Vagina (tissue), 2 donors: ENCODE measurements around the gene CES5A. TPM values are rescaled to one million over a fixed set of nuclear protein-coding genes. Genes with fewer than 3 reads are reported as not detected.

Source experiments
- DNase-seq, 2 donors: peaks; one replicate each; pipeline ENCODE4 v3.0.0-alpha.2; 2017; ENCODE audit errors: extremely low spot score in 2 of 2
- H3K27ac ChIP-seq: fragments of 200-600 bp; sonication (generic); one replicate; pipeline ENCODE4 v1.5.1; 2019
- H3K27me3 ChIP-seq: fragments of 200-600 bp; sonication (generic); one replicate; pipeline ENCODE4 v1.5.1; 2019
- H3K36me3 ChIP-seq, 2 donors: fragments of 200-600 bp; sonication (generic); one replicate each; pipeline ENCODE4 v1.5.1; 2017 to 2019
- H3K4me1 ChIP-seq: fragments of 200-600 bp; sonication (generic); one replicate; pipeline ENCODE4 v1.5.1; 2019
- H3K4me3 ChIP-seq, 2 donors: fragments of 200-600 bp; sonication (generic); 1 replicate in 1 of 2; 2 replicates in 1 of 2; pipeline ENCODE4 v1.5.1; 2016 to 2019
- H3K9me3 ChIP-seq: fragments of 200-600 bp; sonication (generic); one replicate; pipeline ENCODE4 v1.5.1; 2019
- POLR2A ChIP-seq, 2 donors: fragments of 450-650 bp; IDR thresholded peaks; one replicate each; pipeline ENCODE4 v1.6.1; 2017; ENCODE audit warnings: antibody characterized with exemption in 2 of 2, mild to moderate bottlenecking in 2 of 2, moderate library complexity in 2 of 2
- POLR2AphosphoS5 ChIP-seq, 2 donors: sonication (generic); formaldehyde crosslinking; IDR thresholded peaks; one replicate each; pipeline ENCODE4 v1.9.0; 2017; ENCODE audit warnings: antibody characterized with exemption in 2 of 2, mild to moderate bottlenecking in 2 of 2, low read depth in 1 of 2; ENCODE audit not compliant: insufficient read depth in 1 of 2
- intact Hi-C: fragments of 100-400 bp; cut with DNase I; formaldehyde crosslinking; loops from one replicate; pipeline ENCODE4 v1.15.1; 2023
- total RNA-seq: library from RNA; depleted of rRNA; stranded (reverse); fragments of >200 nt; gene quantifications from one replicate; pipeline ENCODE4 v1.2.3, GENCODE V29; 2016
- TF ChIP-seq, protein P1 (sequence below), 3 experiments: fragments of 450-650 bp in 2 of 3; fragments of 200-600 bp in 1 of 3; sonication (generic) in 1 of 3; IDR thresholded peaks; one replicate each; pipeline ENCODE4 v1.5.1; 2017 to 2019; ENCODE audit warnings: antibody characterized with exemption in 3 of 3, mild to moderate bottlenecking in 2 of 3, moderate library complexity in 2 of 3

CES5A gene
- total RNA-seq, 1 donor from 2014 or later, result not detected

- Histone ChIP-seq H3K9me3 (no peaks in the 10 kb centered on the region), H3K27ac (no peak overlapping the region), H3K36me3 (no peaks in the 10 kb centered on the region), H3K4me1 (peaks cover 10% of the 10 kb centered on the region), H3K4me3 (no peak overlapping the region), H3K27me3 (no peaks in the 10 kb centered on the region)
- DNase-seq, result peak; percentile 56 to 88
- TF ChIP-seq POLR2A (IDR thresholded peaks at IDR 0.05) (no peak), POLR2AphosphoS5 (IDR thresholded peaks at IDR 0.05; ENCODE audit: insufficient read depth in 1 of 2, low read depth in 1 of 2) (no peak)
- TF ChIP-seq, protein P1, sequence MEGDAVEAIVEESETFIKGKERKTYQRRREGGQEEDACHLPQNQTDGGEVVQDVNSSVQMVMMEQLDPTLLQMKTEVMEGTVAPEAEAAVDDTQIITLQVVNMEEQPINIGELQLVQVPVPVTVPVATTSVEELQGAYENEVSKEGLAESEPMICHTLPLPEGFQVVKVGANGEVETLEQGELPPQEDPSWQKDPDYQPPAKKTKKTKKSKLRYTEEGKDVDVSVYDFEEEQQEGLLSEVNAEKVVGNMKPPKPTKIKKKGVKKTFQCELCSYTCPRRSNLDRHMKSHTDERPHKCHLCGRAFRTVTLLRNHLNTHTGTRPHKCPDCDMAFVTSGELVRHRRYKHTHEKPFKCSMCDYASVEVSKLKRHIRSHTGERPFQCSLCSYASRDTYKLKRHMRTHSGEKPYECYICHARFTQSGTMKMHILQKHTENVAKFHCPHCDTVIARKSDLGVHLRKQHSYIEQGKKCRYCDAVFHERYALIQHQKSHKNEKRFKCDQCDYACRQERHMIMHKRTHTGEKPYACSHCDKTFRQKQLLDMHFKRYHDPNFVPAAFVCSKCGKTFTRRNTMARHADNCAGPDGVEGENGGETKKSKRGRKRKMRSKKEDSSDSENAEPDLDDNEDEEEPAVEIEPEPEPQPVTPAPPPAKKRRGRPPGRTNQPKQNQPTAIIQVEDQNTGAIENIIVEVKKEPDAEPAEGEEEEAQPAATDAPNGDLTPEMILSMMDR (IDR thresholded peaks at IDR 0.05), result no peak
- intact Hi-C loops, result no loop called here
Observed at GRCh38 chr16:55908641-55909040, 33.5 kb upstream of the CES5A start.

DNA sequence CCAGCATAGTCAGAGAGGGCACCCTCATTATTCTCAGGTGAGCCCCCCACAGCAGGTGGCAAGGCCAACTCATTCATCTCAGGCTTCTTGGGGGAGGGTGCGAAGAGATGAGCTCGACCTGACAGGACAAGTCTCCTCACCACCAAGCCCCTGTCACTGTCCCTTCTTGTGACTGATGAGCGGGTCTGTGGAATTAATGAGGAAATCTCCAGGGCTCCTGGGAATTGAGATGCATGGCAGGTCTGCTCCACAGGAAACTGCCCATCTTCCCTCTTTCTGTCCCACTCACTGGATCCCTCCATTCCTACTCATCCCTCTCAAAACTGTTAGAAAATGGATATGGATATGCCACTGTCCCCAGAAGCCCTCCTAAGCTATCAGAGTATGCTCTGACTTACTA is 32.5 kb upstream of the CES5A start:
- Histone ChIP-seq H3K4me1 (peaks cover 2% of the 10 kb centered on the region), H3K27me3 (no peaks in the 10 kb centered on the region), H3K36me3 (no peaks in the 10 kb centered on the region), H3K9me3 (no peaks in the 10 kb centered on the region), H3K4me3 (no peak overlapping the region), H3K27ac (no peak overlapping the region)
- TF ChIP-seq, protein P1 (IDR thresholded peaks at IDR 0.05), result no peak
- TF ChIP-seq POLR2A (IDR thresholded peaks at IDR 0.05) (no peak), POLR2AphosphoS5 (IDR thresholded peaks at IDR 0.05; ENCODE audit: insufficient read depth in 1 of 2, low read depth in 1 of 2) (no peak)
- intact Hi-C loops, result no loop called here
- DNase-seq, result peak; percentile 49 to 89

DNA sequence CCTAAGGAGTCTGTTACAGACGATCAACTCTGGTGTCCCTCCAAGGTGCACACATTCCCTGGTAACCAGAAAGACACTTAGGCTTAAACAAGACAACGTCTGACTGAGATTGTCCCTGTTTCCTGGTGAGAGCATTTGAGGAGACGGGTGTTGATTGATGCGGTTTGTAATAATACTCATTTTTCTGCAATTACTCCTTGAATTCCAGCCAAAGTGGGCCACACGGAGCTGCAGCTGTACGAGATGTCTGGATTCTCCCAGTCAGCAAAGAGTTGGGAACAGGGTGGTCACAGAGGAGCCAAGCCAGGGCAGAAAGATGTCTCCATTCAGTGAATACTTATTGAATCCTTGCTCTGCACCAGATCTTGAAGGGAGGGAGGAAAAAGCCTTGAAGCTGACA is 30.9 kb upstream of the CES5A start:
- DNase-seq, result peak; percentile 44 to 46
- no peak overlapping the region for H3K27ac ChIP-seq
- H3K27me3 ChIP-seq, result no peaks in the 10 kb centered on the region
- intact Hi-C loops, result no loop called here
- H3K9me3 ChIP-seq, result no peaks in the 10 kb centered on the region
- TF ChIP-seq, protein P1 (IDR thresholded peaks at IDR 0.05), result no peak
- no peak for TF ChIP-seq POLR2AphosphoS5 (IDR thresholded peaks at IDR 0.05; ENCODE audit: insufficient read depth in 1 of 2, low read depth in 1 of 2)
- TF ChIP-seq POLR2A (IDR thresholded peaks at IDR 0.05), result no peak
- H3K4me3 ChIP-seq, result no peak overlapping the region
- H3K36me3 ChIP-seq, result no peaks in the 10 kb centered on the region
- H3K4me1 ChIP-seq, result no peaks in the 10 kb centered on the region

DNA sequence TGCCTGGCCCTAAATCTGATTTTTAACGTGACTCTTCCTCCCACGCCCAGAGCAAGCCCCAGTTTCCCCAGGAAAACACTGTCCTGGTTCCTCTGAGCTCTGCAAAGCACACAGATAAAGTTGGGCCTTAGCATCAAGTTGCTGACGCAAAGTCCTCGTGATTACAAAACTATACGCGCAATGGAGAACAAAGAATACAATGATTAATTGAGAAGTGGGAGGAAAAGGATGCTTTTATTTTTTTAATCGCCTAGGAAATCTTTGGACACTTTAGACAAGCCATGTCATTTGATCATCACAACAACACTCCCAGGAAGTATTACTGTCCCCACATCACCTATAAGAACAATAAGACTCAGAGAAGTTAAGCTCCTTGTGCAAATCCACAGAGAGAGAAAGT is 30.5 kb upstream of the CES5A start:
- TF ChIP-seq, protein P1 (IDR thresholded peaks at IDR 0.05), result no peak
- TF ChIP-seq POLR2AphosphoS5 (IDR thresholded peaks at IDR 0.05; ENCODE audit: insufficient read depth in 1 of 2, low read depth in 1 of 2), result no peak
- no peak for TF ChIP-seq POLR2A (IDR thresholded peaks at IDR 0.05)
- intact Hi-C loops, result no loop called here

GRCh38 chr16:55901566-55902217 is 26.5 kb upstream of the CES5A start:
- intact Hi-C loops, result no loop called here
- peak; percentile 42 to 49 for DNase-seq
- H3K4me3 ChIP-seq, result no peak overlapping the region

More for the DNA sequence above, 30.5 kb upstream of the CES5A start:
- DNase-seq, result no peak
- no peaks in the 10 kb centered on the region for H3K27me3 ChIP-seq
- no peak overlapping the region for H3K27ac ChIP-seq
- H3K4me1 ChIP-seq, result no peaks in the 10 kb centered on the region
- H3K36me3 ChIP-seq, result no peaks in the 10 kb centered on the region
- H3K4me3 ChIP-seq, result no peak overlapping the region
- no peaks in the 10 kb centered on the region for H3K9me3 ChIP-seq

More at GRCh38 chr16:55901566-55902217, 26.5 kb upstream of the CES5A start:
- H3K27ac ChIP-seq, result no peak overlapping the region
- no peak for TF ChIP-seq POLR2AphosphoS5 (IDR thresholded peaks at IDR 0.05; ENCODE audit: insufficient read depth in 1 of 2, low read depth in 1 of 2)
- TF ChIP-seq POLR2A (IDR thresholded peaks at IDR 0.05), result no peak
- TF ChIP-seq, protein P1 (IDR thresholded peaks at IDR 0.05), result no peak
- no peaks in the 10 kb centered on the region for H3K36me3 ChIP-seq
- no peaks in the 10 kb centered on the region for H3K9me3 ChIP-seq
- no peaks in the 10 kb centered on the region for H3K4me1 ChIP-seq
- H3K27me3 ChIP-seq, result no peaks in the 10 kb centered on the region
